HG03097 (cell line): Measurements from ENCODE around the gene GRM3.

Experiments
- ATAC-seq: cut with Tn5 transposase; IDR thresholded peaks from one replicate; pipeline ENCODE4 v1.9.1; 2021; ENCODE audit not compliant: unreplicated experiment, low FRiP score

Gene GRM3

DNA sequence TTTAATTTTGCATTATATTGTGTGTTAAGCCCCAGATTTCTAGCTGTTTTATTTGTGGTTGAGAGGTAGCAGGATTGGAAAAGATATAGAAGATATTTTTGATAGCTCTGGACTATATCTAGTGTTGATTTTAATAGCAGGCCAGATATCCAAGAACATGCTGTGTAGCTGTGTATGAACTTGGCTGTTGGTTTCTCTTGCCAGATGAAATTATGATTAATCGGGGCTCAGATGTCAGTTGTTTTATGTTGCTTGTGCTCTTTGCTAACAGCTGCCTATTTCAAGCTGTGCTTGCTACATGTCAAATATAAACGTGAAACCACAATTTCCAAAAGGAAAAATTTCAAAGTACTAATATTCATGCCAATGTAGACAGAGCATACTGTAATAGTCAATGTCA, 141.1 kb downstream of the GRM3 start:
- ATAC-seq = no peak

GRCh38 chr7:86785641-86786040, 141.9 kb downstream of the GRM3 start:
- no peak for ATAC-seq

GRCh38 chr7:86786376-86786775, 142.7 kb downstream of the GRM3 start:
- ATAC-seq = no peak

DNA sequence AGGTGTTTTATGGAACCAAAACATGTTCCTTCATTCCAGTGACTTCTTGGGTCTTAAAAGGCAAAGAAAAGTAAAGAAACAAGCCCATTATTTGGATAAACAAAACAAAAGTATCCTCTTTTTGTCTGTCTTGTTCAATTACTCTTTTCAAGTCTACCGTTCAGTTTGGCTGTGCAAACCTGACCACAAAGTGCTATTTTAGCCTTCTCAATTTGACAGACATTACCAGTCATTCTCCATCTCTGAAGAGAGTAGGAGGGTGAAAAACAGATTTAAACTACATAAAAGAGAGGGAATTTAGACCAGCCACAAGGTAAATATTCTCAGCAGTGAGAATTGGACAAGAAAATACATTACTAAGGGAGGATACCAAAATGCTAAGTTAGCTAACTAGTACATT, 145.2 kb downstream of the GRM3 start:
- ATAC-seq = no peak

DNA sequence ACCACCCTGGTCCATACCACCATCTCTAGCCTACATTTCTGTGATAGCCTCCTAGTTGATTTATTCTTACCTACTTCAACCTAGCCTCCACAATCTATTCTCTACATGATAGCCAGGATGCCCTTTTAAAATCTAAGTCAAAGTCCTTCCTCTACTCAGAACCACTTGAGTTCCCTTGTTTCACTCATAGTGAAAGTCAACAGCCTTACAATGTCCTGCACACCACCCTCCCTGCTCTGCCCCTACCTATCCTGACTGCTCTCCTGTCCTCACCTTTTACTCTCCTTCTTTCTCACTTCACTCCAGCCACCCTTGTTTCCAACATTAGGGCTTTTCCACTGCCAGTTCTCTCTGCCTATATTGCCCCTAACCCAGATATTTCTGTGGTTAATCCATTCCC, 146.7 kb downstream of the GRM3 start:
- no peak for ATAC-seq

DNA sequence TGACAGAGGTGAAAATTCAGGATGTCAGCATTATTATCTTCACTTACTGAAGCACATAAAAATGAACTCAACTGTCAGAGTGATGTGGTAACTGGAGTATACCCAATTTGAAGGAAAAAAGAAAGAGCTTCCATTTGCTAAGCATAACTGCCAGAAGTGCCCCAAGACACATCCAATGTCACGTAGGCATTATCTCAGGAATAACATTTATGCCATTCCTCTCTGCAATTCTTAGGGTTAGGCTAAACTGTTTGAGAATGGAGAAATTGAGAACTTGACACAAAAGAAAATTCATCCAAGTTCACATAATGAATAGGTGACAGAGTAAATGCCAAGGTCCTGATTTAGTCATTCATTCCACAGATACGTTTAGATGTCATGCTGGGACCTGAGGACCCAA, 148.6 kb downstream of the GRM3 start:
- ATAC-seq = no peak

DNA sequence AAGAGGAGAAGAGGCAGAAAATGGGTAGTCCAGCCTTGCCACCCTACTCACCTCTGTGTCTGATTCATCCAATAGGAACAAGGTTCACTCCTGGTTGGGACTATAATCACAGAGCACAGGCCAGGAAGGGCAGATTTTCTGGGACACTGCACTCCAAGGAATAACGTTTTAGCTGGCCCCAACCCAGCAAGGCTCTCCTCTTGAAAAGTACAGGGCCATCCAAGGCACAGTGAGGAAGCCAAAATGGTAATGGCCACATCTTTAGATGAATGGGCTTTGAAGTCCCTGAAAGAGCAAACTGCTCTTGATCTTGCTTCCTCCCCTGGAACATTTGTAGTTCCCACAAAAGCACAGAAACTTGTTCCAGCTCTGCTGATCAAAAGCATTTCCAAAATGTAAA, 149.4 kb downstream of the GRM3 start:
- no peak for ATAC-seq

DNA sequence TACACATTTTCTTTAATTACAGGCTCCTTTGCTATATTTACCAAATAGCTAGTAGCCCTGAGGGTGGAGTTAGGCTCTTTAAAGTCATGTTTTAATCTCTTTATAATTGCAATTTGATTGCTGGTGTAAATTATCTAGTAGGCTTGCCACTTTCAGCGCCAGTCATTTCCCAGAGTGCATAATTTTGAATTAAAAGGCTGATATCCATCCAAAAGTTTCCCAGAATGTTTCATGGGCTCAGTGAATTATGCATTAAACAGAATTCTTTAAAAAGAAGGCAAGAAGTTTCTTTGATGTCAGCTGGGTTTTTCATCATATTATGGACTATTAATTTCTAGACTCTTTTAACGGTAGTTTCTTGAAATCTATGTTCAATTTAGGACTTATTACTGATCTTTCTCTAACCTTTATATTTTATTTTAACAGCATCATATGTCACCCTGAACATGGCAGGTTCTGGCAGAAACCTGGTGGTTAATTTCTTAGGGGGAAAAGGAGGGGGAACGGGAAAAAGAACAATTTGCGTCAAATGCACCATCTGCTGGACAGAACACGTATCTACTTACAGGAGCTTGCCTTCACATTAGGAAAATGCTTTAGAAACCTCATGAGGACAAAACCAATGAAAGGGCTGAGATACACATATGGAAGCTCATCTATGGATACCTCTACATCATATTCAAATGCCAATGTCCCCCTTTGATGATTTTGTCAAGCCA, 171.1 kb downstream of the GRM3 start:
- no peak for ATAC-seq

DNA sequence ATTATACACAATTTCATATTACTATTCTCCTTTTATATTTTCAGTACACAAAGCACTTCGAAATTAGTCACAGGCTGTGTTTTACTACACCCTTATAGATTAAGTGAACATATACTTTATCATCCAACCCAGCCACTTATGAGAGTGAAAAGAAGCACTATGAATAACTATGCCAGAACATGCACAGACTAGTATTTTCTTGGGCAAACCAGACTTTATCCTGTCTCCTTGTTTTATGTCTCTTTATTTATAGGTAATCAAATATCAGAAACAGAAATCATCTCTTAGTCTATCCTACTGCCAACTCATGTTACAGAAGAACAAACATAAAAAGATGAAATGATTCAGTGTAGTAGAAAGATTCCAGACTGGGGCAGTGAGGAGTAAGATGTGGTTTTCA, 171.8 kb downstream of the GRM3 start:
- no peak for ATAC-seq

- no peak for ATAC-seq
Measured at GRCh38 chr7:86818903-86819302, 175.2 kb downstream of the GRM3 start.

- ATAC-seq = no peak
Measured at GRCh38 chr7:86823769-86824168, 180.1 kb downstream of the GRM3 start.

DNA sequence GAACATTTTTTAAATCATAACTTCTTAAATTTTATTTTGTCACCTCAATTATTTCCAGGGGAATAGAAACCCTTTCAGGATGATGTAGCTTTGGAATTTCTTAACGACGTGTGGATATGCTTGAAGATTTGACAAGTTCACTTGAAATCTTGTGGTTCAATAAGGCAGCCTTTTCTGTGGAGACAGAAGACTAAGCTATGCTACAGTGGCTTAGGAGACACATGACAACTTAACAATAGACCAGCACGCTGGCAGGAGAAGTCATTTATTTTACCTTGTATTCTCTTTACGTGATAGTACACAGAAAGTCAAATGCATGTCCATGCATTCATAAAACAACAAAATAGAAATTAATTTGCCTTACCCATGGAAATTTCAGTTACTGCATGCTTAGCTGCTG, 181.6 kb downstream of the GRM3 start:
- ATAC-seq = no peak

DNA sequence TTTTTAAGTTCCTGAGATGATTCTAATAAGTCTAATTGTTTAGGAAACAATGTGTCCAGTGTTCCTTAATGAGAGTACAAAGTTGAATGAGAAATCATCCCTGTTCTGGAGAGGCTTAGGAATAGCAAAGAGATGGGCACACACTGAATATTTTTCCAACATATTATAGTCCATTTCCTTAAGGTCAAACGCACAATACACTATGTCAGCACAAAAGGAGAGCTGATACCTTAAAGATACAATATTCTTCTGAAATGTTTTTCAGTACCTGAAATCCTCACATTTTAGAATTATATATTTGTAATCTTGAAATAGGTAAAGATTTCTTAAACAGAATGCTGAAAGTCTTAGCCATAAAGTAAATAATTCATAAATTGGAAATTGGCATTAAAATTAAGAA, 183.2 kb downstream of the GRM3 start:
- no peak for ATAC-seq

DNA sequence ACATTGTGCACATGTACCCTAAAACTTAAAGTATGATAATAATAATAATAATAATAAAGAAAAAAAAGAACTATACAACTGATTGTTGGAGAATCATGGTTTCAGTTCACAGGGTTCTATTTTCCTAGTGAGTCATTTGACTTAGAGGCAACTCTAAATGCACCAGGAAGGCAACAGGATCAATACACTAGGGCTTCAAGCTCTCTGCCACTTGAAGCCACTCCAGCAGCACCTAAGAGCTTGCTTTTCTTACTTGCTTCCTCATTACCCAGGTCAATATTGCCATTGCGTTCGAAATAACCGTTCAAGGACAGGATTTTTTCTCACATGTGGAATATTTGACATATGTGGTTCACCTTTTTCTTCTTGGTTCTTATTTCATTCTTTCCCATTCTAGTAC, 189.7 kb downstream of the GRM3 start:
- no peak for ATAC-seq

DNA sequence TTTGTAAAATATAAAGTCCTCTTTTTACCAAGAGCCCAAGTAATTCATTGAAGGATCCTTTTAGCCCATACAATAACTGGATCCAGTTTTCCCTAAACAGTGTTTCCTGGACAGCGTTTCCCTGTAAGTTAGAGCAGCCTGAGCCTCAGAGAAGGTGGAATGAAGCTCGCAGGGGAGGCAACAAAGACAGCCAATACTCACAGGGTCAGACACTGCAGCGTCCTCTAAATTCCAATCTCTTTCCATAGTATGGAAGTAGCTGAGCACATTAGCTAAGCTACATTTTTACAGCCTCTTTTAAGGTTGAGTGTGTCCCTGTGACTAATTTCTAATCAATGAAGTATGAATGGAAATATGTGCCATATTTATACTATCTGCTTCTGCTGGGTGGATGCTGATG, 193.5 kb downstream of the GRM3 start:
- no peak for ATAC-seq

- no peak for ATAC-seq
Measured at GRCh38 chr7:86844608-86845007, 200.9 kb downstream of the GRM3 start.

DNA sequence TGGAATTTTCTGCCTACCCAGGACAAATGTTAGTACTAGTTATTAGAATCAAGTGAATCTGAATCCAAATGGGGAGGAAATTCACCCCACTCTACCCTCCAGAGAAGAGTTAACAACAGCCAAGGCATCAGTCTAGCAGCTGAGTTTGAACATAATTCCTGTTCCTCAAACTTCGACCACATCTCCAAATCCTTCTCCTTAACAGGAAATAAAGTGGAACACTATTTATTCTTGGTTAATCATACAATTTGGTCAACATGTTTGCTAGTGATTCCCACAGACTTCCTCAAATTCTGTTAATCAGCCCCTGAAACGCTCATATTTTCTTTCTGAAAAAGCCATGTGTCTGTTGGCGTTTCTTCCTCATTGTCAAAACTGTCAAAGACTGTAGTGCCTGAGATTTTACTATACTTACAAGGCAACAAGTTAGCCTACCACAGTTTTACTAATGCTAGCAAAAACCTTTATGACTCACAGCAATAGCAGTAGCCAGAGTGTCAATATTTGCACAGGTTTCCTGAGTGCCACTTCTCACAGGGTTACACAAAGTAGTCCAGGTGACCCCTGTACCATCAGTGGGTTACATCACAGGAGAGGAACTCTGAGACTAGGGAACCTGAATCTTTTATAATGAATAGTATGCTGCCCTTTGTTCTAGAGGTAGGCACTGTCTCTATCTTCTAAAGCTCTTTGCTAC, 202.9 kb downstream of the GRM3 start:
- no peak for ATAC-seq

- ATAC-seq = no peak
Measured at GRCh38 chr7:86848226-86848625, 204.5 kb downstream of the GRM3 start.

DNA sequence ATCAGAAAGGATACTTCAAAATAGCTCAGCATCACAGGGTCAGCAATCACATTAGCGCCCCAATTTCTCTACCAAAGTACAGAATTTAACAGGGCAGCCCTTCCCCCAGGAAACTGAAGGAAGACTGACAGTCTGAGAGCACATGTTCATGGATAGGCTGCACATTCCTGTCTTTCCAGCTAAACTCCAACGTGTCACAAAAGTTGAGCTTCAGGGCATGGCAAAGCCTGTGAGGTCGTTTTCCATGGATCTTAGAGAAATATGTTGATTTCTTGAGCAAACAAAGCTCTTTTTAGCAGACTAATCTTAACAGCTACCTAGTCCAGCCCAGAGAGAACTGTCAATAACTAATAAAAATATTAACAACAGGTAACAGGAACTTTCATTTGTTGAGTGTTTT, 207.9 kb downstream of the GRM3 start:
- no peak for ATAC-seq

DNA sequence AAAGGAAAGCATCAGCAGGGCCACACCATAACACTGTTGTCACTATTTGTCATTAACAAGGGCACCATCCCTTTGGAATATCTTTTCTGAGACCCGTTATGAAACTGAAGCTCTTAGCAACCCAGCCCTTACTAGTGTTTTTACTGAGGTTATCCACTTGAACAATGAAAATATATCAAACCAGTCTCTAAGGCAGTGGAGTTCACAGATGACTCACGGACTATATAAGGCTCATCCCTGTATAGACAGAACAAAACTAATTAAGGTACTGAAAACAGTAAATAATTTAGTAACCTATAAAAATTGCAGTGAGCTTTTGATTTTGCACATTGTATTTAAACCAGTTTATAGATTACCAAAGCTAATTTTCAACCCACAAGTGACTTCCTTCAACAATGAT, 219.7 kb downstream of the GRM3 start:
- no peak for ATAC-seq

- ATAC-seq = no peak
Measured at GRCh38 chr7:86867163-86867762, 223.6 kb downstream of the GRM3 start.

DNA sequence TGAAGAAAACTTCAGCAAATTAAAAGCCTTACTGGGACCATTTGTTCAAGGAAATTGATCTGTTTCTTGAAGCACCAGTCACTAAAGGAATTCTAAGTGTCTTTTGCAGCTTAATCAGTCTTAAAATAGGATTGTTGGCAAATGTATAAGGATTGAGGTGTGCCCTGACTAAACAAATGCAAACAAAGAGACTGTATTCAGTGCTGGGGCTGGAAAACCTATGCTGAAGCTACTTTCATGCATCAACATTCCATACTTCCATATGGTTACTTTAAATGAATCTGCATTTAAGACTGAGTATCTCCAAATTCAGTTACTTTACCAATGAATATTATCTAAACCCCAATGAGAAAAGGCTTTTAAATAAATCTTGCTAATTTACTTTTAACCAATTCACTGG, 232.4 kb downstream of the GRM3 start:
- no peak for ATAC-seq
